ENCODE measurements around the gene ELK3.

The ELK3 gene

DNA sequence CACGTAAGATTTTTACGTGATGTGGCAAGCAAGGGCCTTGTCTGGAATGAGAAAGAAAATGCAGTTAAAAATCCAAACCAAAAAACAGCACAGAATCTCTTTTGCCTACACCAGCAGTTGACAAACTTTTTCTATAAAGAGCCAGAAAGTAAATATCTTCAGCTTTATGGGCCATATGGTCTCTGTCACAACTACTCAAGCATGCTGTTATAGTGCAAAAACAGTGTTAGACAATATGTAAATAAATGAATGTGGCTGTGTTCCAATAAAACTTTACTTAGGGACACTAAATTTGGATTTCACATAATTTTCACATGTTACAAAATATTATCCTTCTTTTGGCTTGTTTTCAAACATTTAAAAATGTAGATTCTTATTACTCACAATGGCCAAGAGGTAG, 6.2 kb upstream of the ELK3 start:
- no peak for DNase-seq (ENCODE audit: low read depth, low spot score)

DNA sequence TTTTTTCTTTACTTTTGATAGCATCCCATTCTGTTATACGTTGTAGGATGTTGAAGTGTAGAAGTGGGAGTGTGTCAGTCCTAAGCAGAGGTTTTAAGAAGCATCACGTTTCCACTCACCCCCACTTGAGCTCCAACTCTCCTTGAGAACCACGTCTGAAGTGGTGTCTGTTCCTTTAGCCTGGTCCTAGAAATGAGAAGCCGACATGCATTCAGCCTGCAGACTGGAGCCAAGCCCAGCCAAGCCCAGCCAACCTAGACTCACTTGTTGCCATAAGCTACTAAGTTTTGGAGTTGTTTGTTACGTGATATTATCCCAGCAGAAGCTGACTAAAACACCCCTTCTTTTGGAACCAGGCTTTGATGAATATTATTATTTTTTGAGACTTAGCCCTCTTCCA, 4.4 kb upstream of the ELK3 start:
- no peak for DNase-seq (ENCODE audit: low read depth, low spot score)

DNA sequence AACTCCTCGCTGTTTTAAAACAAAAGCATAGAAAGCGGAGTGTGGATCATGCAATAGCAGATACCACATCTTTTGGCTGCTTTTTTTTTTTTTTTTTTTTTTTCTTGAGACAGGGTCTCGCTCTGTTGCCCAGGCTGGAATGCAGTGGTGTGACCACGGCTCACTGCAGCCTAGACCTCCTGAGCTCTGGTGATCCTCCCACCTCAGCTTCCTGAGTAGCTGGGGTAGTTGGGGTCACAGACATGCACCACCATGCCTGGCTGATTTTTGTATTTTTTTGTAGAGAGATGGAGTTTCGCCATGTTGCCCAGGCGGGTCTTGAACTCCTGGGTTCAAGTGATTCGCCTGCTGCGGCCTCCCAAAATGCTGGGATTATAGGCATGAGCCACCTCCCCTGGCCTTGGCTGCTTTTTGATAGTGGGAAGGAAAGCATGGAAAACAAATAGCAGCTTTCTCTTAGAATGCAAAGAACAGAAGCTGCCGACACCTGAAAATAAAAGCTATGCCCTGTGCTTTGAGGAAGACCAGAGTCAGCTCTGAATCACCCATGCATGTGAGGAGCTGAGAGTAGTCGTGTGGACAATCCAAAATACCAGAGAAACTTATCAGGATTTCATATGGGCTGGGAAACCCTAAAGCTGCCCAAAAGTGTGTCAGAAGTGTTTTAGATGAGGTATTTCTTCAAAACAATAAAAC, 3.6 kb upstream of the ELK3 start:
- no peak for DNase-seq (ENCODE audit: low read depth, low spot score)

DNA sequence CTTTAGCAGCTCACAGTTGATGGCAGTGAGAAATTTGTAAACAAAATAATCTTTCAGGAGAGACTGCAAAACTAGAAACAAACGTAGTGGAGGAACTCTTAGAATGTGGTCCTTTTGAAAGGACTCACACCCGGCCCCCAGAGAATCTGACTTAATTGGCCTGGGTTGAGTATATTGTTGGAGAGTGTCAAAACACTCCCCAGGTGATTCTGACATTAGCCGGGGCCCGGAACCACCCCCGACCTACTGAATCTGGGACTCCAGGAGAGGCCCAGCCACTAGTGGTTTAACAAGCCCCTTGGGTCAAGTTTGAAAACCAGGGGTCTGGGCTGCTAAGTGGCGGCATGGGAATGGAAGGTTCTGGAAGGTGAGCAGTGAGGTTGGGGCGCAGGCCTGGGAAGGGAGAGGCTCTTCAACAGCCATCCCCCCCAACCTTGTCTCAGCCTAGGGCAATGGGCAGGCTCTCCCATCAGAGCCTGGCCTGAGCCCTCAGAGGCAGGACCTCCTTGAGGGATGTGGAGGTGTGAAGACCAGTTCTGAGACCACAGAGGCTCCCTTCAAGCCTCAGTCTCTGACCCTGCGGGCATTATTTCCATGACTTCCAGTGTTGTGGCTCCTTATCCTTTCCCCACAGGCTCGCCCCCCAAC, 1.1 kb upstream of the ELK3 start:
- DNase-seq (ENCODE audit: low read depth, low spot score), result no peak

DNA sequence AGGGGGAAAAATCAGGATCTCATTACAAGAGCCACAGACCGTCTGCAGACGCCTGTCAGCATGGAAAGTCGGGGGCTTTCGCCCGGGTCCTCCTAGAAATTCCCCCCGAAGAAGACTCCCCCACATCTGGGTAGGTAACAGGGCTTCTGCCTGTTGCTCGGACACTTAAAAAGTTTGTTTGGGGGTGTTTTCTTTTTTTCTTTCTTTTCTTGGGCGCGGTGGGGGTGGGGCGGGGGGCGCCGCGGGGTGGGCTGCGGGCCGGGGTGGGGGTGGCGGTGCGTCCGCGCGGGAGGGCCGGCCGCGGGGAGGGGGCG, 358 bp downstream of the ELK3 start:
- no peak for DNase-seq (ENCODE audit: low read depth, low spot score)

DNA sequence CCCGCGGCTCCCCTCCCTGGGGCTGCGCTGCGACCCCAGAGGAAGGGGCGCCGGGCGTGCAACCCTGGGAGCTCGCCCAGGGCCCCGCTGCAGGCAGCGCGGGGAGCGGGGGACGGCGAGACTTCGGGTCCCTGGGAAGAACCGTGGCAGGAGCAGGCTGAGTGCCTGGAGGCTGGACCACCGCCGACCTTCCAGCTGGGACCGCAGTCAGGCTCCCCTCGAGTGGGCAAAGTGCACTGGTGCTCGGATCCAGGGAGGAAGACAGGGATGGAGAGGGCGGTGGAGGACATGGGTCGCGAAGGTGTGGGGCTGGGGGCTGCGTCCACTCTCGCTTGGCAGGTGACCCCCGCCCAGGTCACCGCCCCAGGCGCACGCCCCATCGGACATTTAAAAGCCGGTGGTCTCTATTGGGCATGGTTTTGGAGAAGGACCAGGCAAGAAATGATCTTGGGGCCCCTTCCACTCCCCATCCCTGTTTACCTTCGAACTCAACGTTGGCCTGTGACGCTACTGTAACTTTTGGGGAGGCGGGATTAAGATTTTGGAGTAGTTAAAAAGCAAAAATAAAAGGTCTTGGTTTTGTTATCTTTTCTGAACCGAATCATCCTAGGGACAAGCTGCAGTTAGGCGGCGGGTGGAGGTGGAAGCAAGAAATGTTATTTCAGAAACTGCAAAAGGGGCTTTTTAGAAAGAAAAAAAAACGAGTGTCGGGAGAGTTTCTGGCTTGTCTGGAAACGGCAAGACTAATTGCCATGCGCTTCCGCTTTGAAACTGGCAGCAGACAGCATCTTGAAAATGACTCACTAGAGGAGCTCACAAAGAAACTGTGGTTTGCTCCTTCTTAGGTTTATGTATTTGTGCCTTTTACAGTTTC, 1.0 kb downstream of the ELK3 start:
- DNase-seq (ENCODE audit: low read depth, low spot score), result no peak

DNA sequence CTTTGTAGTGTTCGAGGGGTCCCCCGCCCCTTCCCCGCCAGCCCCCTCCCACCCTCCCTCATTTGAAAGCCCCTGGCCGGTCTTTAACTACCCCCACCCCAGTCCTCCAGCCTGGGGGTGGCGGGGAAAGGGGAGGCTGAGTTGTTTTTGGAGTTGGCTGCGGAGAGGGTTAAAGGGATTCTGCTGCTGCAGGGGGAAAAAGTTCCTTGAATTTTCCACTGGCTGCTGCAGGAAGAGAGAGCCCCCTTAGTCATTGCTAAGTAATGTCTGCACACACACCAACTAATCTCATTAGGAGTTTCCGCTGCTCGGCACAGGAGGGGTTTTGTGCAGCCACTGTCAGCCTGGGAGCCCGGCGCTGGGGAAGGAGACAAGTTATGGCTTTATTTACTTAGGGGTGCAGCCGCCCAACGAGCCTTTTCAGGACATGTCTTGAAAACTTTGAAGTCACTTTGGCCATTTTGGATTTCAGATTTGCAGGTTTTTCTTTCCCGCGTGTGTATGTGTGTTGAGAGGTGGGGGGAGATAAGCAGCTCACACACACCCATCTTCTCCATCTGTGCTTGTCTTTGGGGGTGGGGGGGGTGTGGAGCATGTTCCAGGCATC, 1.8 kb downstream of the ELK3 start:
- no peak for DNase-seq (ENCODE audit: low read depth, low spot score)

DNA sequence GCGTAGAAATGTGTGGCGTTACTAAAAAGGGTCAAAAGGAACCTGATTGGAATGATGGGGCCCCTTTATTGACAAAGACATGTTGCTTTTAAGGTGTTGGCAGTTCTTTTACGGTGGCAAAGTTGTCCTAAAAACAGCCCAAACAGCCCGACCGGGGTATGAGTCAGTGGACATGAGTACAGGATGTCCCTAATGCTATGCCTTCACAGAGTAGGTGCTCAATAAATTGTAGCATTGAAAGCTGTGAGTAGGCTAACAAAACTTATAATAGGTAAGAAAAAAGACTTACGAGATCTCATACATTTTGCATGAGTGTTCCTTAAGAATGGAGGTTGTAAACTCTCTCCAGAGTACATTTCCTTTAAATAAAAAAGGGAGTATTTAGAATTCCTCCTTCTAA, 2.6 kb downstream of the ELK3 start:
- no peak for DNase-seq (ENCODE audit: low read depth, low spot score)

DNA sequence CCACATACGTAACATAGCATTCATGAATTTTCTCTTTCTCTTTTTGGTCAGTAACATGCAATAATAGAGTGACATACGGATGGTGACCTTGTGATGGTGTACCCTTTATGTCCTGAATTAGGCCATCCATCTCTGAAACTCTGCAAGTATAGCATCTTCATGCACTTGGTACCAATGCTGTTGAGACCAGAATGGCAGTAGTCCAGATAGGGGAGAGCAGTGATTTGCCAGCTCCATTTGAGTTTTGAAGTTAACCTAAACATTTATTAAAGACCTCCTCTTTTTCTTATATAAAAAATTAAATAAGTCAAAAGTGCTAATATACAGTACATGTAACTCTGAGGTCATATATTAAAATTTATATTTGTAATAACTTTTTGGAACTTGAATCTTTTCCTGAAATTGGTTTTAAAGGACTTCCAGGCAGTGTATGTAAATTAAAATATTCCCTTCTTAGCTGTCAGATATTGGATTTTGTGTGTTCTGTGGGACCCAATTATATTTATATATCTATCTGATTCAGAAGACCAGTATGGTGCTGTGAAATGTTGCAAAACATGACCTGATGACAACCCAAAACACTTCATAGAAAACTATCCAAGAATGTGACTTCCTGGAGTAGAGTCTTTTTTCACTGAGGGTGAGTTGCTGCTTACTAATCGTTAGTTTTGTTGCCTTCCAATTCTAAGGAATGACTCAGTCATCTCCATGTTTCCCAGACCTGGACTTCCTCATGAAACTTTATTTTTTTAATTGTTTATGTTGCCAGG, 3.5 kb downstream of the ELK3 start:
- DNase-seq (ENCODE audit: low read depth, low spot score), result no peak

DNA sequence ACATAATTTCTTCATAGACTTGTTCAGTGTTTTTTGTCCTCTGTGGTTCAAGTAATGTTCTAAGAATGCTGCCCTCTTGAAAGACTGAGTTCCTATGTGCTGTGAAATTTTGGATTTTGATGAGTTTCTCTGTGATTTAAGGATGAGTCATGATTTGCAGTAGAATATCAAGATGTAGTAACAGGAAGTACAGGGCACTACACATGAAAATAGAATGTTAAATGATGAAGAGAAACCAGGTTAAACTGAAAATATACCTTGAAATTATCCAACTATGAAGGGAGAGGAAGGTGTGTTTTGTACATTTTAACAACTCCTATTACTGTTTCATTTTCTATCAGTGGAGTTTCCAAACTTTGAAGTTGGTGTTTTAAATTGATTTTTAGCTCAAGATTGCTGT, 4.8 kb downstream of the ELK3 start:
- no peak for DNase-seq (ENCODE audit: low read depth, low spot score)

DNA sequence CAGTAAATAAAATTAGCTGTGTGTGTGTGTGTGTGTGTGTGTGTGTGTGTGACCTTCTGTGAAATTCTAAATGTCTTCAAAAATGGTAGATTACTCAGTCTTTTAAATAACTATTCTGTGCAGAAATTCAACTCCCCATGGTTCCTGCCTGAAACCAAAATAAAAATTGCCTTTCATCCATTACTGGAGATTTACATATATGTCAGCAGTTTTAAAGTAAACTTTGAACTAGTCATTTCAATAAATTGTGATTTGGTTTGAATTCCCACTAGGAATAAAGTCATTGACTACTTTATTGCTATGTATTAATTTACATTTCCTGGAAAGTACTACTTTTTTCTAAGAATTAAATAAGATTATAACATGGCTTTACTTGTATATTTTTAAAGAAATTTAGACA, 5.3 kb downstream of the ELK3 start:
- no peak for DNase-seq (ENCODE audit: low read depth, low spot score)

DNA sequence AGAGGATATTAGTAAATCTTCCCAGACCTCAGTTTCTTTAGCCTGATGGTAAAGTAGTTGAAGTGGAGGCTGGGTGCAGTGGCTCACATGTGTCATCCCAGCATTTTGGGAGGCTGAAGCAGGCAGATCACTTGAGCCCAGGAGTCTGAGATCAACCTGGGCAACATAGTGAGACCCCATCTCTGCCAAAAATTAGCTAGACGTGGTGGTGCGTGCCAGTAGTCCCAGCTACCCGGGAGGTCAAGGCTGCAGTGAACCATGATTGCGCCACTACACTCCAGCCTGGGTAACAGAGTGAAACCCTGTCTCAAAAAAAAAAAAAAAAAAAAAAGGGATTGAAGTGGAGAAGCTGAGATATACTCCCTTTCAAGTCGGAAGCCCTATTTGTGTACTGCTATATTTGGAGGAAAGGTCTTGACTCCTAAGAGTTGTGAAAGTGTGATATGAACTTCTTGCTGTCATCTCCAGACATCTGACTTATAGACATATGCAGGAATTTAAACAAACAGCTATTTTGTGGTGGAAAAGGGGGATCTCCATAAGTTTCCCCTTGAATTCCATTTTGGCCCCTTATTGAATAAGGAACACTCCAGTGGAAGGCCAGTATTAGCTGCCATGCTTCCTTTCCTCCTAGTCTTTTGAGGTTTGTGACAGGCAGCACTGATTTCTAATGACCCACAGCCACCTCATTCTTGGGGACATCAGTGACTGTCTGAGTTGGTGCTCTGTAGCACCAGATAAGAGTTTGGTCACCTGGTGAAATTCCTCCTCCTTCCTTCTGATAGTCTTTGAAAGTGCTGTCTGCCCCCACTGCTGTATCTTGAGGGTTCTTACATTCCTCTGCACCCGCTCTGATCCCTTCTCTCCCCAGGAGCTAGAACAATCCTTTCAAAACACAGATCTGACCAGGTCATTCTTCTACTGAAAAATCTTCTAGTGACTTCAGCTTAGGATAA, 7.4 kb downstream of the ELK3 start:
- DNase-seq (ENCODE audit: low read depth, low spot score), result no peak

DNA sequence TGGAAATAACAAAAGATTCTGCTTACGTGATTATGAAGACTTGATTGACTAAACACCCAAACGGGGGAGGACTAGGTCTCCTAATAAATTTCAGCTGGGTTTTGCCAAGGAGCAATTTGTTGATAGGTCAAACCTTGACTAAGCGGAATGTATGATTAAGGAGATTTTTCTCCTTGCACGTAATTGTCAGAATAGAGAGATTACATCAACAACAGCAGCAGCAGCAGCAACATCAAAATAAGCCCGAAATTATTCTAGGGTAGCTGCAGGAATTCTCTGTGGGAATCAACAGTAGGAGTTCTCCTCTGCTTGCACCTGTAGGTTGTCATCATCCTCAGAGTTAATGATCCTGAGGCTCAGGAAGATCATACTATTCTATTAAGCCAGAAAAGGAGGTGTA, 10.2 kb downstream of the ELK3 start:
- DNase-seq (ENCODE audit: low read depth, low spot score), result no peak

DNA sequence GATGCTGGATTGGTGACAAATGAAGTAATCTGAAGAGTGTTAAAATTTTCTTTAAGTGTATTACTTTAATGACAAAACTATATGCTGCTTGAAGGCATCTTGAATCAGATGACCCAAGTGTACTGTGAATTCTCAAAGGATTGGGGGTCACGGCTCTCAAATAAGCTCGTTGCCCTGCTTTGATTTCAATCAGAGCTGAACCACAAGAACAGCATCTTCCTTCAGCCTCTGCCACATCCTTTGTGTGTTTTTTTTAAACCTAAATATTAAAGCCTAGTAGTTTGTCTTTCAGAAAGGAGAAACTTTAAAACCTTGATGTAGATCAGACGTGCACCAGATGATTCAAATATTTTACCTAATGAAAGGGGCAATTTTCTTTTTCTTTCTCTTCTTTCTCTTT, 11.7 kb downstream of the ELK3 start:
- no peak for DNase-seq (ENCODE audit: low read depth, low spot score)

DNA sequence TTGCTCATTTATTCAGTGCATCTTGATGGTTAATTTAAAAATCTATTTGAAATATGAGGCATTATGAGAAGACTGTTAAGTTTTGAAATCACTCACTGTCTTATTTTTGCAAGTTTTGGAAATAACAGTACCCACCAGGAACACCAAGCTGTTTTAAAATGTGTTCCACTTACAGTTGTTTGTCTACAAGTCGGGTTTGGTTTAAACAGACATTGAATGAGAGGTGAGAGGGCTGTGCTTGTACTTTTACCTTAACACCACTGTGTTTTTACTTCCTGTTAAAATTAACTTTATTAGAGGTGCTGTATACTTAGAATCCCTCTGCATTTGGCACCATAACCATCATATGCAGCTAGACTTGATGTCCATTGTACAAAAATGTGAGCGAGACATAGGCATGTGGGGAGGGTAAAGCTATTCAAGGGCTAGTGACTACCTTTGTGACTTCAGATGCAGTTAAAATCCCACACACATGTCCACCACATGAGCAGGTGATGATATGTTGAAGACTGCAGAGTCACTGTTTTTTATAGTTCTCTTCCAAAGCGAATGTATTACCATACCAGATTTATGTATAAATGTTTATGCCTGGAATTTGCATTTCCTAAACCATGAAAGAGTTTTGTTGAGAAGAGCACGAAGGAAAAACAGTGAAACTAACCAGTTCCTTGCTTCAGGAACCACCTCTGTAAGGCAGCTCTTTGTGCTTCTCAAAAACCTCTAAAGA, 12.9 kb downstream of the ELK3 start:
- no peak for DNase-seq (ENCODE audit: low read depth, low spot score)

DNA sequence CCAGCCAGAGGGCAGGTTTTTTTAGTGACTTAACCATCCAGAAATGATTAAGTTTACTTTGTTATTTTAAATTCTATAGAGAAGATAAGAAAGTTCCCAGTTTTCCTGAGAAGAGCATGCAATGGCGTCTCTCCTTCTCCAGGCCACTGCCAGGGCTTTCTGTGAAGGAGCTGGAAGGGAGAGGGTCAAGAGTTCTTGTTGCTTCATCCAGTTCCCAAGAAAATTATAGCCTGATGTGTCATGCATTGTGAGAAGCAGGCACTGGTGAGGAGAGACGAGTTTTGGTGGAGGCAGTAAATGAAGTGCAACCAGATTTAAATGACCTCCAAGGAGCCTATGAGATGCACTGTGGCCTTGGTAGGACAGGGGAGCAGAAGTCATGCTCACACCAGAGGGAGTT, 14.2 kb downstream of the ELK3 start:
- no peak for DNase-seq (ENCODE audit: low read depth, low spot score)

DNA sequence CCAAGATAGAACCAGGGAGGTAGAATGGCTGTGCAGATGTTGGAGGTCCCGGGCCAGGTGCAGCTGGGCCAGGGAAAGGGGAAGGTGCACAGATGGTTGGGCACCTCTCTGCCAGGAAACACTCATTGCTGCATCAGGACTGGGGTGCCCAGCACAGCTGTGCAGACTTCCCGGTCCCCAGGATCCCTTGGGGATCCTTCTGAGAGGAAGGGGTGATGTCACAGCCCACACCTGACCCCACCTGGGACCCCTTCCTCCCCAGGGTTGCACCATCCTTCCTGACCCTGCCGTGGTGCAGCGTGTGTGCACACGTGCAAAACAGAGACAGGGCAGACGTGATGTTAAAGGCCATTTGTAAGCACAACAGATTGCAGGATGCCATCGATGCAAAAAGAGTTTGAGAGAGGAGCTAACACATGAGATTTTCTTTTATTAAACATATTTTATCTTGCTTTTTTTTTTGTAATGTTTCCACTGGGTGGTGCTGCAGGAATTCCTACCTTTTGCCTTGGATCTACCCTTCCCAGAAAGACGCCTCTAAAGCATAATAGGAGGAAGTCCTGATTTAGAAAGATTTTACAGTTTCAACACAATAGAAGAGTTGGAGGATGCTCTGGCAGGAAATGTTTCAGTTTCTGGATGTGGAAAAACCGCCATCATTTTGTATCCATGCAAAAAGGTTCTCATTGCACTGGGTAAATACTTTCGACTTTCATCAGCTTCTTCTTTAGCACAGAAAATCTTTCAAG, 14.8 kb downstream of the ELK3 start:
- DNase-seq (ENCODE audit: low read depth, low spot score), result no peak

DNA sequence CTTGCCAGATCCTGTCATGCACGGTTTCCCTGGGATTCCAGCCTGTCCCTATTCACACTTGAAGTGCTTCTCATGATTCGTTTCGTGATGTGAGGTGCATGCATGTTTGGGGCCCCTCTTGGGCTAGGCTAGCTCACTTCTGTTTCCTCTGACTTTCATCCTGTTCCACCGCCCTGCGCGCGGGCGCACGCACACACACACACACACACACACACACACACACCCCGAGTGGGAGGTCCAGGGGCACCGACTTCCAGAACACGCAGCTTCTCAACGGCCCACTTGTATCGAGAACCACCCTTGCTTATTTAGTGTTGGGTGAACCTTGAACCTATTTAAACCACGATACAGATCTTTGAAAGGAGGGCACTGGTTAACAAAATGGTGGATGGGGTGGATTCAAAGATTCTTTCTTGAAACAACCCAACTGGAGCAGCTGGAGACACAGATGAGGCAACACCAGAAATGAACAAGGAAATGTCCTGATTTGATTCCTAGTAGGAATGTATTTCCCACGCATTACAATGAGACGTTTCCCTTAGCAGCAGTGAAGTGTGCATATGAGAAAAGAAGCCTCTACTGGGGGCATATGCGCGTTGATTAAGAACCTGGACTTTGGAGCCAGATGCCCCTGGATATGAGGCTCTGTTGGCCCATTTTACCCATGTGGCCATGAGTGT, 16.3 kb downstream of the ELK3 start:
- DNase-seq (ENCODE audit: low read depth, low spot score), result no peak

DNA sequence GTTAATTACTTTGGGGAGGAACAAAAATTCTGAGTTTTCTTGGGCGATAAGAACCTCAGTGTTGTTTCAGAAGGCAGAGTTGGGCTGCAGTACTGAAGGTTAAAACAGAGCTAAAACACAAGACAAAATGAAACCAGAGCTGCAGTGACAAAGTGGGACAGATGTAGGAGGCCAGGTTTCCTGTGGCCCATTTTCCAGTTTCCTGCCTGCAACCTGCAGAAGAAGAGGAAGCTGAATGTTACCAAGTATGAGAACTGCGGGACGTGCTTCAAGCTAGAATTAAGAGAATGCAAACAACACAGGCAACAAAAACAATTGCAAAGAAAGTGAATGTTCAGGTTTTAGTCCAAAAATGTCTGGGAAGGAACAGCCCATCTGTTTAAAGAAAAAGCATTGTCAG, 17.8 kb downstream of the ELK3 start:
- DNase-seq (ENCODE audit: low read depth, low spot score), result no peak
